Type B pancreatic cell (in vitro differentiated cells): Measurements from ENCODE around the gene ANKH. TPM values are rescaled to one million over a fixed set of nuclear protein-coding genes. Genes with fewer than 3 reads are reported as not detected.

Source experiments
- DNase-seq: peaks from one replicate; pipeline ENCODE4 v3.0.0; 2021; ENCODE audit warnings: mixed read lengths; ENCODE audit not compliant: unreplicated experiment; ENCODE audit errors: extremely low spot score
- H3K27ac Mint-ChIP-seq: 2 replicates; pipeline ENCODE4 v1.8.0; 2021; ENCODE audit warnings: mild to moderate bottlenecking, mixed read lengths
- H3K27me3 Mint-ChIP-seq: 2 replicates; pipeline ENCODE4 v1.8.0; 2021; ENCODE audit warnings: mixed read lengths
- H3K36me3 Mint-ChIP-seq: 2 replicates; pipeline ENCODE4 v1.8.0; 2021; ENCODE audit warnings: mixed read lengths
- H3K4me1 Mint-ChIP-seq: one replicate; pipeline ENCODE4 v1.8.0; 2021; ENCODE audit warnings: mixed read lengths; ENCODE audit not compliant: unreplicated experiment
- H3K4me3 Mint-ChIP-seq: 2 replicates; pipeline ENCODE4 v1.8.0; 2021; ENCODE audit warnings: mild to moderate bottlenecking, mixed read lengths
- H3K9me3 Mint-ChIP-seq: 2 replicates; pipeline ENCODE4 v1.8.0; 2021; ENCODE audit warnings: mixed read lengths
- total RNA-seq: library from RNA; stranded (reverse); gene quantifications from 2 replicates; pipeline ENCODE4 v1.2.1, GENCODE V29; 2021; ENCODE audit warnings: low replicate concordance
- TF ChIP-seq, protein P1 (sequence below): fragments of 200-600 bp; sonication (generic); conservative IDR thresholded peaks from 2 replicates; pipeline ENCODE4 v1.5.0; 2021; ENCODE audit warnings: antibody characterized with exemption, mild to moderate bottlenecking

ANKH gene
- total RNA-seq, 1 donor from 2014 or later, result 41.1 TPM

GRCh38 chr5:14707811-14708390, 163.7 kb downstream of the ANKH start:
- Mint-ChIP-seq H3K27ac (no peak overlapping the region), H3K4me1 (no peaks in the 10 kb centered on the region), H3K36me3 (peaks cover 49% of the 10 kb centered on the region), H3K27me3 (no peaks in the 10 kb centered on the region), H3K9me3 (no peaks in the 10 kb centered on the region), H3K4me3 (no peak overlapping the region)
- TF ChIP-seq, protein P1, sequence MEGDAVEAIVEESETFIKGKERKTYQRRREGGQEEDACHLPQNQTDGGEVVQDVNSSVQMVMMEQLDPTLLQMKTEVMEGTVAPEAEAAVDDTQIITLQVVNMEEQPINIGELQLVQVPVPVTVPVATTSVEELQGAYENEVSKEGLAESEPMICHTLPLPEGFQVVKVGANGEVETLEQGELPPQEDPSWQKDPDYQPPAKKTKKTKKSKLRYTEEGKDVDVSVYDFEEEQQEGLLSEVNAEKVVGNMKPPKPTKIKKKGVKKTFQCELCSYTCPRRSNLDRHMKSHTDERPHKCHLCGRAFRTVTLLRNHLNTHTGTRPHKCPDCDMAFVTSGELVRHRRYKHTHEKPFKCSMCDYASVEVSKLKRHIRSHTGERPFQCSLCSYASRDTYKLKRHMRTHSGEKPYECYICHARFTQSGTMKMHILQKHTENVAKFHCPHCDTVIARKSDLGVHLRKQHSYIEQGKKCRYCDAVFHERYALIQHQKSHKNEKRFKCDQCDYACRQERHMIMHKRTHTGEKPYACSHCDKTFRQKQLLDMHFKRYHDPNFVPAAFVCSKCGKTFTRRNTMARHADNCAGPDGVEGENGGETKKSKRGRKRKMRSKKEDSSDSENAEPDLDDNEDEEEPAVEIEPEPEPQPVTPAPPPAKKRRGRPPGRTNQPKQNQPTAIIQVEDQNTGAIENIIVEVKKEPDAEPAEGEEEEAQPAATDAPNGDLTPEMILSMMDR, result no peak
- DNase-seq, result no peak

DNA sequence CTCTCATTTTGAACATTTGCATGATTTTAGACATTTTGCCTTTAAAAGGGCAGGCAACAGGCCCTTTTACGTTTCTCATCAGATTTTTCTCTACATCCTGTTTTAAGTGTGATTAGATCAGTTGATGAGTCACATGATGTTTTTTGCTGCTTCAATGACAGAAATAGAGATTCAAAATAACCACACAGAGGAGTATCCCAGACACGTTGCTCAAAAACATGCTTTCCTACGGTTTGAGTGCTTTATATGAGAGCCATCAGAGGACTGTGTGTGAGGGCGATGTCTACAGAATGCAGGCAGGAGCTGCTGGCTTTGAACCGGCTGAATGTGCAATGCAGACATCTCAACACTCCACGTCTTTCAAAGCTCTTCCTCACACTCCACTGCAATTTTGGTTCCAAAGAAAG, 165.0 kb downstream of the ANKH start:
- TF ChIP-seq, protein P1, result no peak
- H3K4me3 Mint-ChIP-seq, result no peak overlapping the region
- H3K9me3 Mint-ChIP-seq, result no peaks in the 10 kb centered on the region
- no peak for DNase-seq
- no peaks in the 10 kb centered on the region for H3K4me1 Mint-ChIP-seq
- H3K27me3 Mint-ChIP-seq, result no peaks in the 10 kb centered on the region
- H3K27ac Mint-ChIP-seq, result peak overlapping the region; percentile 6
- H3K36me3 Mint-ChIP-seq, result peaks cover 46% of the 10 kb centered on the region

- no peaks in the 10 kb centered on the region for H3K27me3 Mint-ChIP-seq
- peaks cover 44% of the 10 kb centered on the region for H3K36me3 Mint-ChIP-seq
- no peak overlapping the region for H3K4me3 Mint-ChIP-seq
- TF ChIP-seq, protein P1, result no peak
- H3K4me1 Mint-ChIP-seq, result no peaks in the 10 kb centered on the region
- H3K9me3 Mint-ChIP-seq, result no peaks in the 10 kb centered on the region
- no peak for DNase-seq
- no peak overlapping the region for H3K27ac Mint-ChIP-seq
These were observed 166.0 kb downstream of the ANKH start for GRCh38 chr5:14705556-14705955.

GRCh38 chr5:14702238-14702839, 169.2 kb downstream of the ANKH start:
- TF ChIP-seq, protein P1, result no peak

GRCh38 chr5:14701556-14701955, 170.0 kb downstream of the ANKH start:
- Mint-ChIP-seq H3K9me3 (no peaks in the 10 kb centered on the region), H3K4me3 (no peak overlapping the region), H3K27me3 (no peaks in the 10 kb centered on the region), H3K4me1 (no peaks in the 10 kb centered on the region), H3K27ac (no peak overlapping the region), H3K36me3 (peaks cover 48% of the 10 kb centered on the region)
- DNase-seq, result no peak
- TF ChIP-seq, protein P1, result no peak

More at GRCh38 chr5:14702238-14702839, 169.2 kb downstream of the ANKH start:
- H3K36me3 Mint-ChIP-seq, result peaks cover 48% of the 10 kb centered on the region
- H3K9me3 Mint-ChIP-seq, result no peaks in the 10 kb centered on the region
- no peak overlapping the region for H3K27ac Mint-ChIP-seq
- H3K27me3 Mint-ChIP-seq, result no peaks in the 10 kb centered on the region
- no peak for DNase-seq
- H3K4me1 Mint-ChIP-seq, result no peaks in the 10 kb centered on the region
- no peak overlapping the region for H3K4me3 Mint-ChIP-seq
